ENCODE results near the gene SPATA13.

DNA sequence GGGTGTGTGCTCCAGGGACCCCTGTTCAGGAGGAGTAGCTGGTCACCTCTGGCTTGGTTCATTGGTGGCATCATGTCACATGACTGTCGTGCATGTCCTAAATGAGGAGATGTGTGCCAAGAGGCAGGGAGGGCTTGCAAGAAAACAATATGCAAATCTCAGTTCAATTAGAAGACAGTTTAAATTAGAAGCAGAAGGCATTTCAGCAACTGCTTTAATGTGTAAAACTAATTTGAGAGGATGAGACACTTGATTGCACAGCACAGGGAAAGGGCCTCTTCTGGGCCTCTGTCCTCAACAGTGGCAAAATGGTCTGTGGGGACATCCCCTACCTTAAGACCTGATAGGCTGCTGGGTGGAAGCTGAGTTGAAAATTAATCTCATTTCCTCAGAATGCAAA is 54.6 kb downstream of the SPATA13 start:
- TF ChIP-seq, protein P1, sequence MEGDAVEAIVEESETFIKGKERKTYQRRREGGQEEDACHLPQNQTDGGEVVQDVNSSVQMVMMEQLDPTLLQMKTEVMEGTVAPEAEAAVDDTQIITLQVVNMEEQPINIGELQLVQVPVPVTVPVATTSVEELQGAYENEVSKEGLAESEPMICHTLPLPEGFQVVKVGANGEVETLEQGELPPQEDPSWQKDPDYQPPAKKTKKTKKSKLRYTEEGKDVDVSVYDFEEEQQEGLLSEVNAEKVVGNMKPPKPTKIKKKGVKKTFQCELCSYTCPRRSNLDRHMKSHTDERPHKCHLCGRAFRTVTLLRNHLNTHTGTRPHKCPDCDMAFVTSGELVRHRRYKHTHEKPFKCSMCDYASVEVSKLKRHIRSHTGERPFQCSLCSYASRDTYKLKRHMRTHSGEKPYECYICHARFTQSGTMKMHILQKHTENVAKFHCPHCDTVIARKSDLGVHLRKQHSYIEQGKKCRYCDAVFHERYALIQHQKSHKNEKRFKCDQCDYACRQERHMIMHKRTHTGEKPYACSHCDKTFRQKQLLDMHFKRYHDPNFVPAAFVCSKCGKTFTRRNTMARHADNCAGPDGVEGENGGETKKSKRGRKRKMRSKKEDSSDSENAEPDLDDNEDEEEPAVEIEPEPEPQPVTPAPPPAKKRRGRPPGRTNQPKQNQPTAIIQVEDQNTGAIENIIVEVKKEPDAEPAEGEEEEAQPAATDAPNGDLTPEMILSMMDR (conservative IDR thresholded peaks at IDR 0.05; ENCODE audit: low read depth, low read length), result no peak
- no peak for TF ChIP-seq EZH2 (IDR thresholded peaks at IDR 0.05; ENCODE audit: low read length, unreplicated experiment)

Data from PC-3 (cell line).